GM23338 (cell line): ENCODE data around the gene OTUB2.

Experiments used
- EZH2 ChIP-seq: fragments of 200-600 bp; sonication (generic); IDR thresholded peaks from one replicate; pipeline ENCODE4 v1.8.0; 2017; ENCODE audit warnings: antibody characterized with exemption, mild to moderate bottlenecking, low read depth; ENCODE audit not compliant: unreplicated experiment
- EZH2phosphoT487 ChIP-seq: fragments of 200-600 bp; sonication (generic); IDR thresholded peaks from one replicate; pipeline ENCODE4 v1.8.1; 2018; ENCODE audit warnings: antibody characterized with exemption; ENCODE audit not compliant: unreplicated experiment
- JUNB ChIP-seq: IDR thresholded peaks from one replicate; pipeline ENCODE4 v1.6.1; 2016; ENCODE audit warnings: antibody characterized with exemption; ENCODE audit not compliant: unreplicated experiment
- NANOG ChIP-seq: IDR thresholded peaks from 2 replicates; pipeline ENCODE4 v1.6.1; 2016; ENCODE audit warnings: antibody characterized with exemption, borderline replicate concordance
- POLR2AphosphoS5 ChIP-seq: IDR thresholded peaks from 2 replicates; pipeline ENCODE4 v1.6.1; 2016; ENCODE audit warnings: antibody characterized with exemption, low read depth
- ZNF114 ChIP-seq: fragments of 250-450 bp; sonication (Bioruptor Pico); IDR thresholded peaks from 2 replicates; pipeline ENCODE4 v1.5.0; 2020; ENCODE audit warnings: mild to moderate bottlenecking, moderate library complexity
- ZNF462 ChIP-seq: fragments of 250-450 bp; sonication (Bioruptor Pico); IDR thresholded peaks from 2 replicates; pipeline ENCODE4 v1.5.0; 2020; ENCODE audit warnings: mild to moderate bottlenecking, moderate library complexity
- TF ChIP-seq, protein P1 (sequence below), 2 experiments: fragments of 200-600 bp in 1 of 2; sonication (generic) in 1 of 2; conservative IDR thresholded peaks; 2 replicates each; pipeline versions ENCODE4 v1.5.1 to v1.6.1; 2016 to 2017; ENCODE audit warnings: antibody characterized with exemption in 2 of 2, low read depth in 2 of 2, mild to moderate bottlenecking in 2 of 2, moderate library complexity in 1 of 2
- TF ChIP-seq, protein P2 (sequence below): IDR thresholded peaks from one replicate; pipeline ENCODE4 v1.6.1; 2018; ENCODE audit warnings: antibody characterized with exemption; ENCODE audit not compliant: unreplicated experiment

DNA sequence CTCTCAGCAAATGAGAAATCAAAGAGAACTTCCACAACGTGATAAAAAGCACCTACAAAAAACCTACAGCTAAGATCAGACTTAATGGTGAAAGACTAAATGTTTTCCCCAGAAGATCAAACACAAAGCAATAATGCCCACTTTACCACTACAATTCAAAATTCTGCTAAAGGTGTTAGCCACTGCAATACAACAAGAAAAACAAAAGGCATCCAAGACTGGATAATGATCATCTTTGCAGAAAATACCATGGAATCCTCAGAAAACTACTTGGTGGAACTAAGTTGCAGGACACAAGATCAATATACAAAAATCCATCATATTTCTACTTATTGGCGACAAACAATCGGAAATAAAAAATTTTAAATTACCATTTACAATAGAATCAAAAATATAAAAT, 48.4 kb downstream of the OTUB2 start:
- TF ChIP-seq POLR2AphosphoS5: no peak
- TF ChIP-seq, protein P1, sequence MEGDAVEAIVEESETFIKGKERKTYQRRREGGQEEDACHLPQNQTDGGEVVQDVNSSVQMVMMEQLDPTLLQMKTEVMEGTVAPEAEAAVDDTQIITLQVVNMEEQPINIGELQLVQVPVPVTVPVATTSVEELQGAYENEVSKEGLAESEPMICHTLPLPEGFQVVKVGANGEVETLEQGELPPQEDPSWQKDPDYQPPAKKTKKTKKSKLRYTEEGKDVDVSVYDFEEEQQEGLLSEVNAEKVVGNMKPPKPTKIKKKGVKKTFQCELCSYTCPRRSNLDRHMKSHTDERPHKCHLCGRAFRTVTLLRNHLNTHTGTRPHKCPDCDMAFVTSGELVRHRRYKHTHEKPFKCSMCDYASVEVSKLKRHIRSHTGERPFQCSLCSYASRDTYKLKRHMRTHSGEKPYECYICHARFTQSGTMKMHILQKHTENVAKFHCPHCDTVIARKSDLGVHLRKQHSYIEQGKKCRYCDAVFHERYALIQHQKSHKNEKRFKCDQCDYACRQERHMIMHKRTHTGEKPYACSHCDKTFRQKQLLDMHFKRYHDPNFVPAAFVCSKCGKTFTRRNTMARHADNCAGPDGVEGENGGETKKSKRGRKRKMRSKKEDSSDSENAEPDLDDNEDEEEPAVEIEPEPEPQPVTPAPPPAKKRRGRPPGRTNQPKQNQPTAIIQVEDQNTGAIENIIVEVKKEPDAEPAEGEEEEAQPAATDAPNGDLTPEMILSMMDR (conservative IDR thresholded peaks at IDR 0.05; ENCODE audit: low read depth in 2 of 2): no peak
- TF ChIP-seq, protein P2, sequence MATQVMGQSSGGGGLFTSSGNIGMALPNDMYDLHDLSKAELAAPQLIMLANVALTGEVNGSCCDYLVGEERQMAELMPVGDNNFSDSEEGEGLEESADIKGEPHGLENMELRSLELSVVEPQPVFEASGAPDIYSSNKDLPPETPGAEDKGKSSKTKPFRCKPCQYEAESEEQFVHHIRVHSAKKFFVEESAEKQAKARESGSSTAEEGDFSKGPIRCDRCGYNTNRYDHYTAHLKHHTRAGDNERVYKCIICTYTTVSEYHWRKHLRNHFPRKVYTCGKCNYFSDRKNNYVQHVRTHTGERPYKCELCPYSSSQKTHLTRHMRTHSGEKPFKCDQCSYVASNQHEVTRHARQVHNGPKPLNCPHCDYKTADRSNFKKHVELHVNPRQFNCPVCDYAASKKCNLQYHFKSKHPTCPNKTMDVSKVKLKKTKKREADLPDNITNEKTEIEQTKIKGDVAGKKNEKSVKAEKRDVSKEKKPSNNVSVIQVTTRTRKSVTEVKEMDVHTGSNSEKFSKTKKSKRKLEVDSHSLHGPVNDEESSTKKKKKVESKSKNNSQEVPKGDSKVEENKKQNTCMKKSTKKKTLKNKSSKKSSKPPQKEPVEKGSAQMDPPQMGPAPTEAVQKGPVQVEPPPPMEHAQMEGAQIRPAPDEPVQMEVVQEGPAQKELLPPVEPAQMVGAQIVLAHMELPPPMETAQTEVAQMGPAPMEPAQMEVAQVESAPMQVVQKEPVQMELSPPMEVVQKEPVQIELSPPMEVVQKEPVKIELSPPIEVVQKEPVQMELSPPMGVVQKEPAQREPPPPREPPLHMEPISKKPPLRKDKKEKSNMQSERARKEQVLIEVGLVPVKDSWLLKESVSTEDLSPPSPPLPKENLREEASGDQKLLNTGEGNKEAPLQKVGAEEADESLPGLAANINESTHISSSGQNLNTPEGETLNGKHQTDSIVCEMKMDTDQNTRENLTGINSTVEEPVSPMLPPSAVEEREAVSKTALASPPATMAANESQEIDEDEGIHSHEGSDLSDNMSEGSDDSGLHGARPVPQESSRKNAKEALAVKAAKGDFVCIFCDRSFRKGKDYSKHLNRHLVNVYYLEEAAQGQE: no peak
- TF ChIP-seq EZH2phosphoT487: no peak
- no peak for TF ChIP-seq EZH2
- no peak for TF ChIP-seq JUNB
- no peak for TF ChIP-seq ZNF462
- no peak for TF ChIP-seq ZNF114
- TF ChIP-seq NANOG: no peak
